Panc1 (cell line): ENCODE results near the gene EEF1AKMT1. TPM values are rescaled to one million over a fixed set of nuclear protein-coding genes. Genes with fewer than 3 reads are reported as not detected.
"Not testable (repeated sequence)": the region's sequence is repeated elsewhere in the genome, so short reads cannot be mapped to it uniquely, and the experiment has no call there.

Source experiments
- ATAC-seq: fragments of 200-7000 bp; cut with Tn5 transposase; 2 replicates; pipeline ENCODE4 v1.9.1; 2020; ENCODE audit warnings: mild to moderate bottlenecking, moderate library complexity
- BruUV-seq: library from RNA; stranded (reverse); fragments of 400-500 nt; replicated peaks from 2 replicates; lab custom pipeline; 2021; lab: Mats Ljungman, UMichigan
- CTCF ChIA-PET: fragments of 300-600 bp; sonication (Branson Sonifier 250); formaldehyde crosslinking; loops from one replicate; lab custom pipeline; 2022; ENCODE audit warnings: antibody characterized with exemption; lab: Charles Lee
- POLR2A ChIA-PET: fragments of 300-600 bp; sonication (Branson Sonifier 250); formaldehyde crosslinking; loops from one replicate; lab custom pipeline; 2022; ENCODE audit warnings: antibody characterized with exemption; lab: Charles Lee
- DNase-seq: peaks from one replicate; pipeline ENCODE4 v3.0.0-alpha.2; 2010; ENCODE audit warnings: low read depth, low spot score
- H3K27ac ChIP-seq: 2 replicates; pipeline ENCODE4 v1.5.1; 2011; ENCODE audit warnings: mild to moderate bottlenecking, low read length, inconsistent platforms
- H3K27me3 ChIP-seq: fragments of 200-500 bp; sonication (Bioruptor generic); 2 replicates; pipeline ENCODE4 v1.6.0; 2014; ENCODE audit warnings: low read length, inconsistent platforms; ENCODE audit not compliant: control insufficient read depth, insufficient read depth
- H3K36me3 ChIP-seq: fragments of 200-500 bp; sonication (Bioruptor generic); 2 replicates; pipeline ENCODE4 v1.5.1; 2014; ENCODE audit warnings: inconsistent platforms, mild to moderate bottlenecking, low read length, moderate library complexity; ENCODE audit not compliant: control insufficient read depth, insufficient read depth
- H3K4me1 ChIP-seq: 2 replicates; pipeline ENCODE4 v1.5.1; 2011; ENCODE audit warnings: inconsistent platforms, mild to moderate bottlenecking, low read length, moderate library complexity; ENCODE audit not compliant: control insufficient read depth, insufficient read depth
- H3K4me3 ChIP-seq, 2 experiments: 2 replicates each; pipeline ENCODE4 v1.5.1; 2011 to 2012; ENCODE audit warnings: low read depth in 2 of 2, low read length in 2 of 2, mild to moderate bottlenecking in 2 of 2, inconsistent platforms in 1 of 2, moderate library complexity in 1 of 2
- H3K9me3 ChIP-seq: fragments of 200-500 bp; sonication (Bioruptor generic); 2 replicates; pipeline ENCODE4 v1.5.1; 2014; ENCODE audit warnings: low read depth, mild to moderate bottlenecking, inconsistent platforms, low read length, moderate library complexity; ENCODE audit not compliant: control insufficient read depth, insufficient read depth
- CTCF ChIP-seq: fragments of 450-650 bp; IDR thresholded peaks from 2 replicates; pipeline ENCODE4 v1.5.1; 2017; ENCODE audit warnings: mild to moderate bottlenecking
- POLR2AphosphoS5 ChIP-seq: IDR thresholded peaks from 2 replicates; pipeline ENCODE4 v1.6.1; 2012; ENCODE audit warnings: mild to moderate bottlenecking, low read depth, low read length, moderate library complexity
- REST ChIP-seq, 2 experiments: IDR thresholded peaks; 2 replicates each; pipeline ENCODE4 v1.6.1; 2011 to 2012; ENCODE audit warnings: low read depth in 2 of 2, control low read depth in 1 of 2, low read length in 1 of 2, mild to moderate bottlenecking in 1 of 2, moderate library complexity in 1 of 2; ENCODE audit not compliant: insufficient read depth in 1 of 2
- SIN3A ChIP-seq: IDR thresholded peaks from 2 replicates; pipeline ENCODE4 v1.6.1; 2012; ENCODE audit warnings: low read depth, mild to moderate bottlenecking, low read length, moderate library complexity, borderline replicate concordance; ENCODE audit not compliant: insufficient read depth
- TCF7L2 ChIP-seq: IDR thresholded peaks from 2 replicates; pipeline ENCODE4 v1.6.1; 2011; ENCODE audit warnings: mild to moderate bottlenecking, low read depth, low read length, inconsistent platforms
- in situ Hi-C: cut with HindIII; loops from 2 replicates; pipeline ENCODE4 v1.10.0; 2016; ENCODE audit warnings: low sequenced_read_pairs, low pct_unique_long_range_greater_than_20kb
- intact Hi-C: fragments of 100-400 bp; cut with micrococcal nuclease; formaldehyde crosslinking; loops from one replicate; pipeline ENCODE4 v1.10.0; 2022; ENCODE audit not compliant: unreplicated experiment
- total RNA-seq: library from RNA; stranded (reverse); gene quantifications from one replicate; pipeline ENCODE4 v1.2.1, GENCODE V29; 2021; ENCODE audit not compliant: unreplicated experiment

The EEF1AKMT1 gene
- total RNA-seq, 1 experiment from 2014 or later, result 5.4 TPM

- CTCF ChIA-PET, result no interaction called here
- no peaks in the 10 kb centered on the region; the same call in 1 of the 2 replicates for H3K9me3 ChIP-seq
- BruUV-seq, result no TSS peak
- no peak for ATAC-seq
- no peak overlapping the region for H3K4me3 ChIP-seq
- no peak overlapping the region for H3K27ac ChIP-seq
- no peaks in the 10 kb centered on the region for H3K36me3 ChIP-seq
- H3K27me3 ChIP-seq, result no peaks in the 10 kb centered on the region
- intact Hi-C loops, result no loop called here
- no peak for DNase-seq
- in situ Hi-C loops, result no loop called here
- POLR2A ChIA-PET, result no interaction called here
- TF ChIP-seq POLR2AphosphoS5 (no peak), CTCF (no peak), SIN3A (no peak), TCF7L2 (no peak), REST (IDR thresholded peaks at IDR 0.05; ENCODE audit: insufficient read depth in 1 of 2, low read depth in 2 of 2, low read length in 1 of 2) (no peak)
- H3K4me1 ChIP-seq, result no peaks in the 10 kb centered on the region
Observed at GRCh38 chr13:20754009-20754408, 19.8 kb downstream of the EEF1AKMT1 start.

GRCh38 chr13:20749377-20749776 lies 24.4 kb downstream of the EEF1AKMT1 start:
- ChIA-PET POLR2A (no interaction called here), CTCF (no interaction called here)
- ATAC-seq (no peak), DNase-seq (no peak)
- TF ChIP-seq TCF7L2 (no peak), SIN3A (no peak), REST (IDR thresholded peaks at IDR 0.05; ENCODE audit: insufficient read depth in 1 of 2, low read depth in 2 of 2, low read length in 1 of 2) (no peak), CTCF (no peak), POLR2AphosphoS5 (no peak)
- no peak overlapping the region for H3K27ac ChIP-seq
- intact Hi-C loops (no loop called here), in situ Hi-C loops (no loop called here)
- H3K4me1 ChIP-seq, result no peaks in the 10 kb centered on the region
- H3K9me3 ChIP-seq, result no peaks in the 10 kb centered on the region; the same call in 1 of the 2 replicates
- no peak overlapping the region for H3K4me3 ChIP-seq
- H3K27me3 ChIP-seq, result no peaks in the 10 kb centered on the region
- no peaks in the 10 kb centered on the region for H3K36me3 ChIP-seq
- BruUV-seq, result no TSS peak

GRCh38 chr13:20743830-20744404 lies 29.8 kb downstream of the EEF1AKMT1 start:
- BruUV-seq, H3K4me1 ChIP-seq, H3K27me3 ChIP-seq, DNase-seq, H3K9me3 ChIP-seq, H3K36me3 ChIP-seq, H3K27ac ChIP-seq, H3K4me3 ChIP-seq, in situ Hi-C loops, intact Hi-C loops, POLR2A ChIA-PET, ATAC-seq: not testable (repeated sequence)
- CTCF ChIA-PET, result interaction anchor here (0.6 kb wide), 1 partner anchor 211 kb away, joined by 8 read pairs; no protein-coding TSS in a partner anchor
